Occipital lobe (tissue), 2 donors: ENCODE measurements around the gene PRRT4. TPM values are rescaled to one million over a fixed set of nuclear protein-coding genes. Genes with fewer than 3 reads are reported as not detected.

Experiments used
- DNase-seq: peaks from one replicate; lab custom pipeline; 2025; lab: John Stamatoyannopoulos, UW
- total RNA-seq: library from RNA; depleted of rRNA; stranded (reverse); fragments of >200 nt; gene quantifications from one replicate; pipeline ENCODE4 v1.2.3, GENCODE V29; 2014

PRRT4 gene
- total RNA-seq, 1 donor from 2014 or later = 2.7 TPM

- DNase-seq = no peak
Observed at GRCh38 chr7:128395748-128396147, 34.3 kb upstream of the PRRT4 start.

GRCh38 chr7:128394904-128395496 lies 33.5 kb upstream of the PRRT4 start:
- no peak for DNase-seq

- no peak for DNase-seq
Observed at GRCh38 chr7:128393526-128394330, 32.2 kb upstream of the PRRT4 start.

- no peak for DNase-seq
Observed at GRCh38 chr7:128392446-128393327, 31.2 kb upstream of the PRRT4 start.

GRCh38 chr7:128391805-128392204 lies 30.3 kb upstream of the PRRT4 start:
- DNase-seq = no peak

- no peak for DNase-seq
Observed at GRCh38 chr7:128390871-128391565, 29.5 kb upstream of the PRRT4 start.

GRCh38 chr7:128389618-128390329 lies 28.3 kb upstream of the PRRT4 start:
- DNase-seq = no peak

GRCh38 chr7:128389085-128389617 lies 27.7 kb upstream of the PRRT4 start:
- no peak for DNase-seq

GRCh38 chr7:128388145-128388485 lies 26.6 kb upstream of the PRRT4 start:
- no peak for DNase-seq

GRCh38 chr7:128387216-128388144 lies 26.0 kb upstream of the PRRT4 start:
- DNase-seq = peak; percentile 65

- DNase-seq = no peak
Observed at GRCh38 chr7:128385988-128386925, 24.8 kb upstream of the PRRT4 start.

- DNase-seq = no peak
Observed at GRCh38 chr7:128384726-128385125, 23.2 kb upstream of the PRRT4 start.

GRCh38 chr7:128383776-128384175 lies 22.3 kb upstream of the PRRT4 start:
- no peak for DNase-seq

- DNase-seq = no peak
Observed at GRCh38 chr7:128381161-128381821, 19.8 kb upstream of the PRRT4 start.

- no peak for DNase-seq
Observed at GRCh38 chr7:128380483-128381106, 19.1 kb upstream of the PRRT4 start.

GRCh38 chr7:128379900-128380479 lies 18.5 kb upstream of the PRRT4 start:
- DNase-seq = no peak

GRCh38 chr7:128378637-128379036 lies 17.1 kb upstream of the PRRT4 start:
- no peak for DNase-seq
